ENCODE measurements around the gene LMNB1.
"Not testable (repeated sequence)": the region's sequence is repeated elsewhere in the genome, so short reads cannot be mapped to it uniquely, and the experiment has no call there.

LMNB1 gene

DNA sequence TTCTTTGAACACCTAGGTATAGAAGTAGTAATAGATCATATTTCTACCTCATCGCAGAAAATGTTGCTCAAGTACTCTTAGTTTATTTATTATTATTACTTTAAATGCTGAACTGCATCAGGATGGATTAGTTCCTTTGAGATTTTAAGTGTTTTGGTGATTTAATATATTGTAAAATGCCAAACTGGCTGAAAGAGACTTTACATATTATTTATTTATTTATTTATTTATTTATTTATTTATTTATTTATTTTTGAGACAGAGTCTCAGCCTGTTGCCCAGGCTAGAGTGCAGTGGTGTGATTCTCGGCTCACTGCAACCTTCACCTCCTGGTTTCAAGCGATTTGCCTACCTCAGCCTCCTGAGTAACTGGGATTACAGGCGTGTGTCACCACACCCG is 42.3 kb downstream of the LMNB1 start:
- H3K4me3 ChIP-seq (ENCODE audit: insufficient read depth, low read depth, low read length, poor library complexity, severe bottlenecking), result no peak overlapping the region
- H3K27me3 ChIP-seq (replicated peaks; ENCODE audit: control insufficient read depth, insufficient read depth, low read length, poor library complexity, severe bottlenecking), result no peaks in the 10 kb centered on the region
- no peak for DNase-seq
- no peaks in the 10 kb centered on the region for H3K9me3 ChIP-seq (ENCODE audit: control insufficient read depth, low read length)
- H3K27ac ChIP-seq (ENCODE audit: insufficient read depth, low read length, poor library complexity, severe bottlenecking), result no peak overlapping the region
- no peaks in the 10 kb centered on the region for H3K4me1 ChIP-seq (ENCODE audit: control insufficient read depth, insufficient read depth, low read length, poor library complexity, severe bottlenecking)
- no peaks in the 10 kb centered on the region for H3K36me3 ChIP-seq (ENCODE audit: control insufficient read depth, insufficient read depth, low read length)

DNA sequence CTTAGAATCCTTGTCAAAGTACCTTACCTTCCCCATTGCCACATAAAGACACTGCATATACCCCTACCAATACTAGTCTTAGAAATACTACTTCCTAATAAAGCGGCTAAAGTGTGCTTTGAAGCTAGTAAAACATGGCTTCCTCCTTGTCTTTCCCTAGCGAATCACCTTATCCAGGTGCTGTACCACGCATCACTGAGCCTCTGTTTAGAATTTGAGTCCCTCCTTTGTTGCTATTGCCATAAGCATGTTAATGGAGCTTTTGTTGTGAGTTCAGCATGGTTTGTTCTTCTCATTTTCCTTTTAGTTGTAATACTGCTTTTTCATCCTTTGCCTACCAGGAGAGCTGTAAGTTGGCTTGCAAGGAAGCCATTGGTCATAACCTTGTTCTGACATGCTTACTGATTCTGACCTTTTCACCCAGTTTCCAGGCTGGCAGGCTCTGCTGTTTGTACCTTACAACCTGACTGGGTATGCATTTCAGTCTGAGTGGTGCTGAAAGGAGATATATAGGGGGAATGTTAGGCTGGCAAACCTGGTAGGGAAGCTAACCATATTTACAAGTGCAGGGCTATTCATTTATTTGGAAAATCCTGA is 49.8 kb downstream of the LMNB1 start:
- no peaks in the 10 kb centered on the region for H3K9me3 ChIP-seq (ENCODE audit: control insufficient read depth, low read length)
- DNase-seq, result no peak
- no peak overlapping the region for H3K4me3 ChIP-seq (ENCODE audit: insufficient read depth, low read depth, low read length, poor library complexity, severe bottlenecking)
- H3K36me3 ChIP-seq (ENCODE audit: control insufficient read depth, insufficient read depth, low read length), result peaks cover 23% of the 10 kb centered on the region
- no peaks in the 10 kb centered on the region for H3K27me3 ChIP-seq (replicated peaks; ENCODE audit: control insufficient read depth, insufficient read depth, low read length, poor library complexity, severe bottlenecking)
- no peaks in the 10 kb centered on the region for H3K4me1 ChIP-seq (ENCODE audit: control insufficient read depth, insufficient read depth, low read length, poor library complexity, severe bottlenecking)
- no peak overlapping the region for H3K27ac ChIP-seq (ENCODE audit: insufficient read depth, low read length, poor library complexity, severe bottlenecking)

DNA sequence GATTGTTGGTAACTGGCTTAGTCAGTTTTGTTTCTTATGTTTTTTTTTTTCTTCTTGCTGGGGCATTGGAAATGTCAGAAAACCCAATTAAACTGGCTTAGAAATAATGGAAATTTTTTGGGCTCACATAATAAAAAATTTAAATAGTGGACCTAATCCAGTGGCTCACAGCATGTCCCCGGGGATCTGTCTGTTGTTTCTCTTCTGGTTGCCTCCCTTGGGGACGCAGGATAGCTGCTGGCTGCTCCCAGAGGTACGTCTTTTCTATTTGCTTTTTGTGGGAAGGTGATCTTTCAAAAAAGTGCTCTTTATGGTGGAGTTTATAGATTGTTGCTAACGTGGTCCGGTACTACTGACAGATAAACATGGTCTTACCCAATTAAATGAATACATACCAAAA is 52.2 kb downstream of the LMNB1 start:
- Histone ChIP-seq H3K36me3 (ENCODE audit: control insufficient read depth, insufficient read depth, low read length) (peaks cover 36% of the 10 kb centered on the region), H3K27me3 (replicated peaks; ENCODE audit: control insufficient read depth, insufficient read depth, low read length, poor library complexity, severe bottlenecking) (no peaks in the 10 kb centered on the region), H3K4me3 (ENCODE audit: insufficient read depth, low read depth, low read length, poor library complexity, severe bottlenecking) (no peak overlapping the region), H3K9me3 (ENCODE audit: control insufficient read depth, low read length) (no peaks in the 10 kb centered on the region), H3K4me1 (ENCODE audit: control insufficient read depth, insufficient read depth, low read length, poor library complexity, severe bottlenecking) (no peaks in the 10 kb centered on the region), H3K27ac (ENCODE audit: insufficient read depth, low read length, poor library complexity, severe bottlenecking) (no peak overlapping the region)
- no peak for DNase-seq

DNA sequence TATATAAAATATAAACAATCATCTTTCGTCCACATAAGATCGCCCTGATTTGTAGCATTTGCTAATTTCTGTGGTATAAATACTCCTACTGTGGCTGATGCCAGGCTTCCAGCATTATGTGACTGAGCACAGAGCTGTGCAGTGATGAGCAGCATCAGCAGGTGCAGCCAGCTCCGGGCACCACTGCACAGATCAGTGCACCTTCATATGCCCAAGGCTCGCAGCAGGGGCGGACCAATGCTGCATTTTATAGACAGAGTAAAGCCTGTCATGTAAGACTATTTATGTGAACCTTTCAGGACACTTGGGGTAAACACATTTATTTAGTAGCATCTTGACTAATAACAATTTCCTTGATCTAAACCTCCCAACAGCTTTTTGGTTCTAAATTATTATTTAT is 53.1 kb downstream of the LMNB1 start:
- H3K4me3 ChIP-seq (ENCODE audit: insufficient read depth, low read depth, low read length, poor library complexity, severe bottlenecking), result no peak overlapping the region
- H3K27me3 ChIP-seq (replicated peaks; ENCODE audit: control insufficient read depth, insufficient read depth, low read length, poor library complexity, severe bottlenecking), result no peaks in the 10 kb centered on the region
- H3K4me1 ChIP-seq (ENCODE audit: control insufficient read depth, insufficient read depth, low read length, poor library complexity, severe bottlenecking), result no peaks in the 10 kb centered on the region
- peaks cover 37% of the 10 kb centered on the region for H3K36me3 ChIP-seq (ENCODE audit: control insufficient read depth, insufficient read depth, low read length)
- no peak overlapping the region for H3K27ac ChIP-seq (ENCODE audit: insufficient read depth, low read length, poor library complexity, severe bottlenecking)
- no peak for DNase-seq
- H3K9me3 ChIP-seq (ENCODE audit: control insufficient read depth, low read length), result no peaks in the 10 kb centered on the region

DNA sequence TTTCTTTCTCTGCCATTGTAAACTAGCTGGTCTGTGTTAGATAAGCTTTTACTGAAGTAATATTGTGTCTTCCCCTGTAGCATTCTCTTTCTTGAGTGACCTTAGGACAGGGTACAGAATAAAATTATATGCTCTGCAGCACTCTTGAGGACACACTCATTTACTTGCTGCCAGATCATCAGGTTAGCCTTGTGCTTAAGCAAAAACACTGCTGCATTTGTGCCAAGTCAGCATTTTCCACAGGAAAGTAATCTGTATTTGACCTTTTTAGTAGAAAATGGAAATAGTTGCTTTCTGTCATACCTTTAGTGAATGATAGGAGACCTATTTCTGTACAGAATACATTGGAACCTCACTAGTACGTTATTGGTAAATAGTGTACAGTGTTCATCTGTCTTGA is 54.2 kb downstream of the LMNB1 start:
- Histone ChIP-seq H3K9me3 (ENCODE audit: control insufficient read depth, low read length) (no peaks in the 10 kb centered on the region), H3K4me3 (ENCODE audit: insufficient read depth, low read depth, low read length, poor library complexity, severe bottlenecking) (no peak overlapping the region), H3K27ac (ENCODE audit: insufficient read depth, low read length, poor library complexity, severe bottlenecking) (no peak overlapping the region), H3K4me1 (ENCODE audit: control insufficient read depth, insufficient read depth, low read length, poor library complexity, severe bottlenecking) (no peaks in the 10 kb centered on the region), H3K27me3 (replicated peaks; ENCODE audit: control insufficient read depth, insufficient read depth, low read length, poor library complexity, severe bottlenecking) (no peaks in the 10 kb centered on the region), H3K36me3 (ENCODE audit: control insufficient read depth, insufficient read depth, low read length) (peaks cover 34% of the 10 kb centered on the region)
- DNase-seq, result no peak

DNA sequence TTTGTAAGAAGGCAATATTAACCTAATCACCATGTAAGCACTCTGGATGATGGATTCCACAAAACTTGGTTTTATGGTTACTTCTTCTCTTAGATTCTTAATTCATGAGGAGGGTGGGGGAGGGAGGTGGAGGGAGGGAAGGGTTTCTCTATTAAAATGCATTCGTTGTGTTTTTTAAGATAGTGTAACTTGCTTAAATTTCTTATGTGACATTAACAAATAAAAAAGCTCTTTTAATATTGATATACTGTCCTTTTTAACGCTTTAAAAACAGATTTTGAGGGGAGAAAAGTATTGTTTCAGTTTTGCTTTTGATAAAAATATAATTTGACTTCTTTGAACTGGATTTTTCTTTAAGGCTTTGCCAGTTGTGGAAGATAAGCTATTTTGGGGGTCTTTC is 59.8 kb downstream of the LMNB1 start:
- H3K36me3 ChIP-seq (ENCODE audit: control insufficient read depth, insufficient read depth, low read length), result peaks cover 13% of the 10 kb centered on the region
- no peaks in the 10 kb centered on the region for H3K27me3 ChIP-seq (replicated peaks; ENCODE audit: control insufficient read depth, insufficient read depth, low read length, poor library complexity, severe bottlenecking)
- H3K27ac ChIP-seq (ENCODE audit: insufficient read depth, low read length, poor library complexity, severe bottlenecking), result no peak overlapping the region
- H3K9me3 ChIP-seq (ENCODE audit: control insufficient read depth, low read length), result no peaks in the 10 kb centered on the region
- H3K4me1 ChIP-seq (ENCODE audit: control insufficient read depth, insufficient read depth, low read length, poor library complexity, severe bottlenecking), result no peaks in the 10 kb centered on the region
- no peak overlapping the region for H3K4me3 ChIP-seq (ENCODE audit: insufficient read depth, low read depth, low read length, poor library complexity, severe bottlenecking)
- DNase-seq, result no peak

DNA sequence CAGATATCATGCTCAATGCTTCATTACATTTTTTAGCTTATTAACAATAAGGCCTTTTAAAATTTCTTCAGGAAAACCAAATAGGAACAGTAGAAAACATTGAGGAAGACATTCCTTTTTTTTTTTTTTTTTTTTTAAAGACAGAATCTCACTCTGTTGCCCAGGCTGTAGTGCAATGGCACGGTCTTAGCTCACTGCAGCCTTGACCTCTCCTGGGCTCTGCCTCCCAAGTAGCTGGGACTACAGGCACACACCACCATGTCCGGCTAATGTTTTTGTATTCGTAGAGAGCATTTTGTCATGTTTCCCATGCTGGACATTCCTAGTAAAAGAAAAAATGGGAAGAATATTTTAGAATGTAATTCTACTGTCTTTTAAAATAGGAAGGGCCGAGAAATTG is 60.3 kb downstream of the LMNB1 start:
- H3K9me3 ChIP-seq (ENCODE audit: control insufficient read depth, low read length), result no peaks in the 10 kb centered on the region
- no peaks in the 10 kb centered on the region for H3K27me3 ChIP-seq (replicated peaks; ENCODE audit: control insufficient read depth, insufficient read depth, low read length, poor library complexity, severe bottlenecking)
- no peak overlapping the region for H3K27ac ChIP-seq (ENCODE audit: insufficient read depth, low read length, poor library complexity, severe bottlenecking)
- peaks cover 13% of the 10 kb centered on the region for H3K36me3 ChIP-seq (ENCODE audit: control insufficient read depth, insufficient read depth, low read length)
- H3K4me3 ChIP-seq (ENCODE audit: insufficient read depth, low read depth, low read length, poor library complexity, severe bottlenecking), result no peak overlapping the region
- no peak for DNase-seq
- H3K4me1 ChIP-seq (ENCODE audit: control insufficient read depth, insufficient read depth, low read length, poor library complexity, severe bottlenecking), result no peaks in the 10 kb centered on the region

DNA sequence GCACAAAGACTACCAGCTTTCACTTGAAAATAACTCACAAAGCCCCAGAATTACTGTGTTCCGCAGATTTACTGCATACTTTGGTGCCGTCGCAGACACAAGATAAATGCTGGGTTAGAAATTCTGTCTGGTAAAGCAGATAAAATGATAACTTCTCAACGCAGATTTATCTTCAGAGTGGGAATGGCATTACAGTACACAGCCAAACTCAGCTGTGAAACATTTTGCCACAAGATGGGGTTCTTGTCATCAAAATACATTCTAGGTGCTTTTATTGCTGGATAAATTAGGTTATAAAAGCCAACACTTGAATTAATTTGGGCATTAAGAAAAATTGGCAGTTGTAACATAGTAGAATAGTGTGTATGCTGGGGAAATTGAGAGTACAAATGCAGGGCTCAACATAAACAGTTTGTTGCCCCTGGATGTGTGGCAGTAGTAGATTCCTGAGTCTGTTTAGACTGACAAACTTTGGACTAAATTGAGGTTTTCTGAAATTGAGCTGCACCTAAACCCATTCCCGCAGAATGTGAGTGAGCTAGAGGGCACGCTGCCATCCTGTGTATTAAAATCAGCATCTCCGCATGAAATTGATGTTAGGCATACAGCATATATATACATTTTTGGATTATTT is 61.1 kb downstream of the LMNB1 start:
- no peaks in the 10 kb centered on the region for H3K9me3 ChIP-seq (ENCODE audit: control insufficient read depth, low read length)
- H3K4me3 ChIP-seq (ENCODE audit: insufficient read depth, low read depth, low read length, poor library complexity, severe bottlenecking), result no peak overlapping the region
- no peaks in the 10 kb centered on the region for H3K27me3 ChIP-seq (replicated peaks; ENCODE audit: control insufficient read depth, insufficient read depth, low read length, poor library complexity, severe bottlenecking)
- peaks cover 10% of the 10 kb centered on the region for H3K36me3 ChIP-seq (ENCODE audit: control insufficient read depth, insufficient read depth, low read length)
- no peak overlapping the region for H3K27ac ChIP-seq (ENCODE audit: insufficient read depth, low read length, poor library complexity, severe bottlenecking)
- DNase-seq, result no peak
- H3K4me1 ChIP-seq (ENCODE audit: control insufficient read depth, insufficient read depth, low read length, poor library complexity, severe bottlenecking), result no peaks in the 10 kb centered on the region

DNA sequence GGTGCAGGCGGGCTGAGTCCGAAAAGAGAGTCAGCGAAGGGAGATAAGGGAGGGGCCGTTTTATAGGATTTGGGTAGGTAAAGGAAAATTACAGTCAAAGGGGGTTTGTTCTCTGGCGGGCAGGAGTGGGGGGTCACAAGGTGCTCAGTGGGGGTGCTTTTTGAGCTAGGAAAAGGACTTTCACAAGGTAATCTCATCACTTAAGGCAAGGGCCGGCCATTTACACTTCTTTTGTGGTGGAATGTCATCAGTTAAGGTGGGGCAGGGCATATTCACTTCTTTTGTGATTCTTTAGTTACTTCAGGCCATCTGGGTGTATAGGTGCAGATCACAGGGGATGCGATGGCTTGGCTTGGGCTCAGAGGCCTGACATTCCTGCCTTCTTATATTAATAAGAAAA is 62.5 kb downstream of the LMNB1 start:
- not testable (repeated sequence) for H3K4me3 ChIP-seq (ENCODE audit: insufficient read depth, low read depth, low read length, poor library complexity, severe bottlenecking); DNase-seq; H3K9me3 ChIP-seq (ENCODE audit: control insufficient read depth, low read length); H3K27ac ChIP-seq (ENCODE audit: insufficient read depth, low read length, poor library complexity, severe bottlenecking); H3K4me1 ChIP-seq (ENCODE audit: control insufficient read depth, insufficient read depth, low read length, poor library complexity, severe bottlenecking); H3K27me3 ChIP-seq (replicated peaks; ENCODE audit: control insufficient read depth, insufficient read depth, low read length, poor library complexity, severe bottlenecking); H3K36me3 ChIP-seq (ENCODE audit: control insufficient read depth, insufficient read depth, low read length)

DNA sequence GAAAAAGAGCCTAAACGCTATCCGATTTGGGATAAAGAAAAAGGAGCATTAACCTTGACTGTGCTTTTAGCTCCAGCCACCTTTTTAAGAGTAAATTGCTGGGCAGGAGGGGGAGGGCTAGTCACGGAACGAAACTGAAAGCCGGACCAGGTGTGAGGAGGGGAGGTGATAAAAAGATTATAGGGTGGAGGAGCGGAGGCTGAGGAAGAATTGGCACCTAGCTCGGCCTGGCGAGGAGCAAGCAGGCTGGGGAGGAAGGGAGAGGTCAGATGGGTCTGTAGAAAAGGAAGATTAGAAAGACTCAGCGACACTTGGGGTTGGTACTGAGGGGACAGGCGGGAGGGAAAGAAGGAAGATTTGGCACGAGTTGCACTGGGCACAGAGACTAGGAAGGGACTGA is 66.4 kb downstream of the LMNB1 start:
- not testable (repeated sequence) for H3K4me1 ChIP-seq (ENCODE audit: control insufficient read depth, insufficient read depth, low read length, poor library complexity, severe bottlenecking); H3K4me3 ChIP-seq (ENCODE audit: insufficient read depth, low read depth, low read length, poor library complexity, severe bottlenecking); H3K36me3 ChIP-seq (ENCODE audit: control insufficient read depth, insufficient read depth, low read length); H3K27me3 ChIP-seq (replicated peaks; ENCODE audit: control insufficient read depth, insufficient read depth, low read length, poor library complexity, severe bottlenecking); H3K27ac ChIP-seq (ENCODE audit: insufficient read depth, low read length, poor library complexity, severe bottlenecking); H3K9me3 ChIP-seq (ENCODE audit: control insufficient read depth, low read length); DNase-seq
